GM21619 (cell line): ENCODE data around the gene VGLL2.
"Not testable (repeated sequence)": the region's sequence is repeated elsewhere in the genome, so short reads cannot be mapped to it uniquely, and the experiment has no call there.

Experiments
- ATAC-seq: cut with Tn5 transposase; IDR thresholded peaks from one replicate; pipeline ENCODE4 v1.9.1; 2021; ENCODE audit not compliant: unreplicated experiment

VGLL2 gene, protein sequence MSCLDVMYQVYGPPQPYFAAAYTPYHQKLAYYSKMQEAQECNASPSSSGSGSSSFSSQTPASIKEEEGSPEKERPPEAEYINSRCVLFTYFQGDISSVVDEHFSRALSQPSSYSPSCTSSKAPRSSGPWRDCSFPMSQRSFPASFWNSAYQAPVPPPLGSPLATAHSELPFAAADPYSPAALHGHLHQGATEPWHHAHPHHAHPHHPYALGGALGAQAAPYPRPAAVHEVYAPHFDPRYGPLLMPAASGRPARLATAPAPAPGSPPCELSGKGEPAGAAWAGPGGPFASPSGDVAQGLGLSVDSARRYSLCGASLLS

GRCh38 chr6:117265410-117266256 is at the start of gene VGLL2:
Gene VGLL2, plus strand, starts transcription at chr6:117265558. Its CDS starts 206 bp downstream, at chr6:117265764.
- no peak for ATAC-seq

DNA sequence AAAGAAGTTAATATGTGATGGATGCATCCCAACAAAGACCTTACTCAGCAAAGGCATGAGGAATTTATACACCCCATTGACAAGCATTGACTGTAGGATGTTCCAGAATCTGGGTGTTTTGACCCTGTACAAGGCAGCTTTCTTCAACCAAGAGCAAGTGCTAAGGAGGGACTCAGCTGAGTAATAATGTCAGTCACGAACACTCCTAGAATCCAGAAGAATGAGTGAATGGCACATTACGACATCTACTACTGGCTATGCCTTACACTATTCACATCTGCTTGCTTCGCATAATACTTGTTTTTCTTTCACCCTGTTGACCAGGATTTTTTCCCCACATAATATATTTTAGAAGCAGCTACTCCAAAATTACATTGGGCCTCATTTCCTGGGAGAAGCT is 42.5 kb upstream of the VGLL2 start:
- ATAC-seq, result no peak

- no peak for ATAC-seq
Observed at GRCh38 chr6:117226778-117227177, 38.6 kb upstream of the VGLL2 start.

DNA sequence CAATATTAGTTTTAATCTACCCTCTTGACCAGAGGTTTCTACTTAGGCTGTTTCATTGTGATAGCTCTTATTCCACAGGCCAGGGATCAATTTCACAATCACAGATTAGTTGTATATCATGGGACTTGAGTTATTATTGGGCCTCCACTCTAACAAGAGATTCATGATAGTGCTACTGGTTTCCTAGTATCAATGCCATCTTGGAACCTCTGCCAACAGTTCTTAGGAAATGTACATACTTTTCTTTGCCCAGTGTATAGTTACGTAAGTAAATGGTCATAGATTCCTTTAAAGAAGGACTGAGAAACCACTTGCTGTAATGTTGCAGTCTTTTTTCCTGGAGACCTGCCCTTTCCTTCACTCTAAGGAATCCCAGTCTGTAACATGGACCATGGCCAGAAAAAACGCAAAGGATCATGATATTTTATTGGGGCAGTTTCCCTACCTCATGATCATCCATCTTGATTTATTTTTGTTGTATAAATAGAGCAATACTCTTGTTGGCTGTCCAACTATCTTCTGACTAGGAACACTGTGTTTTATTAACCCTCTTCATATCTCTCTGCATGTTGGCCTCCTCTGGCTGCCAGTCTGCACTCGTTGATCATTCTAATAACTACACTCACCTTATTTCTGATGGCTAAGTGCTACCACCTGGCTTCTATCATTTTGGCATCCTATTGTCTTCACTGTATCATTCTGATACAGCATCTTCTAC is 38.0 kb upstream of the VGLL2 start:
- ATAC-seq, result no peak

DNA sequence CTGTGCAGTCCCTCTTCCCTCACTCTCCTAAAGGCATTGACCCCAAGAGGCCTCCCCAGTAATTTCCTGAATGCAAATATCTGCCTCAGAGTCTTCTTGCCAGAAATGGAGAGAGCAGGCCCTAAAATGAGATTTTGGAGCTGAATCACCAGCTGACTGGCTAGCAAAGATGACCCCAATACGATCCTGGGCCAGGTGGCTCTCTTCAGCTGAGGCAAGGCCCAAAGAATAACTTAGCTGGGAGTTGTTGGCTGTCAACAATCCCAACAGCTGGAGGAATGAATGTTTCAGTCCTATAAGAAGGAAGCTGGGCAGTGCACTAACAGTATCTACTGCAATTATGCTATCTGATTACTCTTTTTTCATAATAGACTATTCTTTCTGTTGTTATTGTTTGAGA is 37.2 kb upstream of the VGLL2 start:
- no peak for ATAC-seq

- ATAC-seq, result no peak
Observed at GRCh38 chr6:117229870-117230269, 35.5 kb upstream of the VGLL2 start.

DNA sequence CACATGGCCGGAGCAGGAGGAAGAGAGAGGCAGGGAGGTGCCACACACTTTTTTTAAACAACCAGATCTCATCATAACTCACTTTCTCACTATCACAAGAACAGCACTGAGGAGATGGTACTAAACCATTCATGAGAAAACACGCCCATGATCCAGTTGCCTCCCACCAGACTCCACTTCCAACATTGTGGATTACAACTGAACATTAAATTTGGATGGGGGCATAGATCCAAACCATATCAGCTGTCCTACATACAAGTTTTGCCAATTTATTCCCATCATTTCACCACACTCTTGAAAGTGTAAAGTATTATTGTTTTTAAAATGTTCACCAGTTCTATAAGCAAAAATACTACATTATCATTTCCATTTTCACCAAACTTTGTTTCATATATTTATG is 33.9 kb upstream of the VGLL2 start:
- ATAC-seq, result no peak

- ATAC-seq, result no peak
Observed at GRCh38 chr6:117232196-117232595, 33.2 kb upstream of the VGLL2 start.

- no peak for ATAC-seq
Observed at GRCh38 chr6:117233145-117233544, 32.2 kb upstream of the VGLL2 start.

GRCh38 chr6:117237561-117237960 is 27.8 kb upstream of the VGLL2 start:
- no peak for ATAC-seq

DNA sequence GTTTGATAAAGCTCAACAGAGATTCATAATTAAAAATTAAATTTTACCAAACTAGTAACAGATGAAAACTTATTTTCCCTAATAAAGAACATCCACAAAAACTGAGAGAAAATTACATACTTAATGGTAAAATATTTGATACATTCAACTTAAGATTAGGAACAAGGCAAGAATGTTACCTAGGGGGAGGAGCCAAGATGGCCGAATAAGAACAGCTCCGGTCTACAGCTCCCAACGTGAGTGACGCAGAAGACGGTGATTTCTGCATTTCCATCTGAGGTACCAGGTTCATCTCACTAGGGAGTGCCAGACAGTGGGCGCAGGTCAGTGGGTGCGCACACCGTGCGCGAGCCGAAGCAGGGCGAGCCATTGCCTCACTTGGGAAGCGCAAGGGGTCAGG is 20.8 kb upstream of the VGLL2 start:
- not testable (repeated sequence) for ATAC-seq

DNA sequence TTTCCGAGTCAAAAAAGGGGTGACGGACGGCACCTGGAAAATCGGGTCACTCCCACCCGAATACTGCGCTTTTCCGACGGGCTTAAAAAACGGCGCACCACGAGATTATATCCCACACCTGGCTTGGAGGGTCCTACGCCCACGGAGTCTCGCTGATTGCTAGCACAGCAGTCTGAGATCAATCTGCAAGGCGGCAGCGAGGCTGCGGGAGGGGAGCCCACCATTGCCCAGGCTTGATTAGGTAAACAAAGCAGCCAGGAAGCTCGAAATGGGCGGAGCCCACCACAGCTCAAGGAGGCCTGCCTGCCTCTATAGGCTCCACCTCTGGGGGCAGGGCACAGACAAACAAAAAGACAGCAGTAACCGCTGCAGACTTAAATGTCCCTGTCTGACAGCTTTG is 20.4 kb upstream of the VGLL2 start:
- not testable (repeated sequence) for ATAC-seq

GRCh38 chr6:117253785-117254184 is 11.6 kb upstream of the VGLL2 start:
- ATAC-seq, result no peak

DNA sequence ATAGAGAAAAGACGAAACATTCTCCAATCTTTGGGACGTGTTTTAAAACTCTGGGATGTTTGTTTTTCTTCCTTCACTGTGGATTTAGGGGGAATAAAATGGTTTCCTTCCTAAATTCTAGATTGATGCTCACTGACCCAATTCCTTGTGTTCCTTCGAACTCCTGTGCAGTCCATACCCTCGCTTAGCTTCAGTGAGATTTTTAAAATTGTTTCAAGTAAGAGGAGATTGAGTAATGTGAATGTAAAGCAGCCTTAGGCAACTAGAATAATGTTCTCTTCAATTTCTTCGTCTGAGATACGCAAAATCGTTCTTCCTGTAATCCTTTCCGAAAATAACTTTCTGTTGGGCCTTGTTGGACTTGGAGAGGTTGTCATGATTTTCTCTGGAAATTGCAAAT is 2.6 kb upstream of the VGLL2 start:
- no peak for ATAC-seq

GRCh38 chr6:117263353-117263927 is 1.9 kb upstream of the VGLL2 start:
- ATAC-seq, result no peak

- ATAC-seq, result peak; percentile 4
Observed at GRCh38 chr6:117264369-117264691, 1.0 kb upstream of the VGLL2 start.

DNA sequence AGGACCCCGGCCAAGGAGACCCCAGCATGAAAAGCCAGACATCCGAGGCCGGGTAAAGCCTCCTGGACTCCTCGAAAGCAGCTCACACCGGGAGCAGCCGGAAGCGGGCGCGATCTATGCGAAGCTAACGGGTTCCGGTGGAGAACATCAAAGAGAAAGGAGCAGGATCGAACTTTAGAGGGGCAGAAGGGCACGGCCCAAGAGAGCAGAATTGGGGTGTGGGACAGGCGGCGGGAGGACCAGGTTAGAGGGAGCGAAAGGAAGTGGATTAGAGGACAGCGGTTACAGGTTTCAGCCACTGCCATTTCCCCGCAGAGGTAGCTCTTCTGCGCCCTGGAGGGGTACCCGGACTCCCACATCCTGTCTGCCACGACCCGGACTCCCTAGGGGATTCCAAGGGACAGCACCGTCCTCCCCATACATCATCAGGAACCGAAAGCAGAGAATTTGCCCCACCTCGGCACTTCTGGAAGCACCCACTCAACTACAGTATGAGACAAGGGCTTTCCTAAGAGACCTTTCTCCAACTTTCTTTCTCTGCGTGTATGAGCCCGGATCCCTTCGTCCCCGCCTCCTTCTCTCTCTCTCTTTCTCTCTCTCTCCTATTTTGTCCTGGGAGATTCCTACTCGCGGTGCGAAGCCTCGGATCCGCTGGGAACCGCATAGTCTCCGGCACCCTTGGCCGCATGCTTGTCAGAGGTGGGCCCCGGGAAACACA is 507 bp upstream of the VGLL2 start:
- ATAC-seq, result peak; percentile 68

GRCh38 chr6:117266257-117267053 is 1.1 kb downstream of the VGLL2 start:
- ATAC-seq, result no peak

GRCh38 chr6:117267054-117267347 is 1.6 kb downstream of the VGLL2 start:
- ATAC-seq, result no peak
